Erythroblast (primary cell): ENCODE data around the gene BAG3.

Experiments used
- GATA1 ChIP-seq: IDR thresholded peaks from 2 replicates; pipeline ENCODE4 v1.6.1; 2011; ENCODE audit warnings: low read depth, mild to moderate bottlenecking, control low read depth, low read length, moderate library complexity
- POLR2A ChIP-seq: IDR thresholded peaks from 2 replicates; pipeline ENCODE4 v1.6.1; 2011; ENCODE audit warnings: mild to moderate bottlenecking, low read length

GRCh38 chr10:119677126-119677525 lies 25.9 kb downstream of the BAG3 start:
- TF ChIP-seq POLR2A = no peak
- no peak for TF ChIP-seq GATA1
